GM19193 (cell line): ENCODE results near the gene QRFP.

ENCODE experiments used
- POLR2A ChIP-seq: IDR thresholded peaks from 4 replicates; pipeline ENCODE4 v1.6.1; 2011; ENCODE audit not compliant: insufficient read depth, insufficient read length; ENCODE audit errors: extremely low read depth

Gene QRFP

GRCh38 chr9:130894546-130894945 lies 2.1 kb downstream of the QRFP start:
- TF ChIP-seq POLR2A, result no peak

- no peak for TF ChIP-seq POLR2A
These were observed 3.1 kb downstream of the QRFP start for GRCh38 chr9:130893341-130894101.

GRCh38 chr9:130892477-130893304 lies 3.9 kb downstream of the QRFP start:
- TF ChIP-seq POLR2A, result no peak

- TF ChIP-seq POLR2A, result no peak
These were observed 4.7 kb downstream of the QRFP start for GRCh38 chr9:130891688-130892476.

- no peak for TF ChIP-seq POLR2A
These were observed 5.5 kb downstream of the QRFP start for GRCh38 chr9:130890870-130891687.

- TF ChIP-seq POLR2A, result no peak
These were observed 6.5 kb downstream of the QRFP start for GRCh38 chr9:130890124-130890523.

- TF ChIP-seq POLR2A, result no peak
These were observed 8.3 kb downstream of the QRFP start for GRCh38 chr9:130888146-130888885.

GRCh38 chr9:130887494-130888144 lies 9.0 kb downstream of the QRFP start:
- no peak for TF ChIP-seq POLR2A

GRCh38 chr9:130886981-130887380 lies 9.6 kb downstream of the QRFP start:
- no peak for TF ChIP-seq POLR2A

GRCh38 chr9:130885484-130886375 lies 10.9 kb downstream of the QRFP start:
- TF ChIP-seq POLR2A, result no peak

GRCh38 chr9:130884542-130885483 lies 11.8 kb downstream of the QRFP start:
- TF ChIP-seq POLR2A, result no peak
